SK-N-SH treated with all-trans-retinoic acid at 6 μM for 48 hours (cell line): ENCODE data around the gene ZNF423.

Experiments
- ATAC-seq: fragments of 200-7000 bp; cut with Tn5 transposase; 3 replicates; pipeline ENCODE4 v1.9.1; 2020; ENCODE audit warnings: mild to moderate bottlenecking, moderate library complexity
- ARNTL ChIP-seq: fragments of 450-650 bp; formaldehyde crosslinking; IDR thresholded peaks from 2 replicates; pipeline ENCODE4 v1.5.0; 2020; ENCODE audit warnings: low read depth, mild to moderate bottlenecking, moderate library complexity, borderline replicate concordance
- BACH2 ChIP-seq: fragments of 250-450 bp; sonication (Bioruptor Pico); IDR thresholded peaks from 2 replicates; pipeline ENCODE4 v1.9.0; 2021; ENCODE audit warnings: mild to moderate bottlenecking, borderline replicate concordance
- CREB5 ChIP-seq: fragments of 250-450 bp; sonication (Bioruptor Pico); IDR thresholded peaks from 2 replicates; pipeline ENCODE4 v1.5.1; 2020; ENCODE audit warnings: low read depth, mild to moderate bottlenecking, moderate library complexity
- CSRNP3 ChIP-seq: fragments of 250-450 bp; sonication (Bioruptor Pico); IDR thresholded peaks from 2 replicates; pipeline ENCODE4 v1.5.1; 2021; ENCODE audit warnings: mild to moderate bottlenecking, moderate library complexity
- ESRRG ChIP-seq: fragments of 250-450 bp; sonication (Bioruptor Pico); IDR thresholded peaks from 2 replicates; pipeline ENCODE4 v1.6.1; 2021; ENCODE audit warnings: mild to moderate bottlenecking
- GLIS3 ChIP-seq: fragments of 250-450 bp; sonication (Bioruptor Pico); IDR thresholded peaks from 2 replicates; pipeline ENCODE4 v1.5.0; 2020; ENCODE audit warnings: mild to moderate bottlenecking, moderate library complexity
- ISL1 ChIP-seq: fragments of 250-450 bp; sonication (Bioruptor Pico); IDR thresholded peaks from 2 replicates; pipeline ENCODE4 v2.1.2; 2022; ENCODE audit warnings: mild to moderate bottlenecking, moderate library complexity
- OSR1 ChIP-seq: fragments of 250-450 bp; sonication (Bioruptor Pico); IDR thresholded peaks from 2 replicates; pipeline ENCODE4 v1.8.0; 2022; ENCODE audit warnings: moderate library complexity, mild to moderate bottlenecking, inconsistent platforms
- PATZ1 ChIP-seq: fragments of 250-450 bp; sonication (Bioruptor Pico); IDR thresholded peaks from 2 replicates; pipeline ENCODE4 v1.8.0; 2020; ENCODE audit warnings: mild to moderate bottlenecking, moderate library complexity, borderline replicate concordance
- POU6F1 ChIP-seq: fragments of 250-450 bp; sonication (Bioruptor Pico); IDR thresholded peaks from 2 replicates; pipeline ENCODE4 v1.8.0; 2021; ENCODE audit warnings: low read depth, mild to moderate bottlenecking, moderate library complexity, borderline replicate concordance
- PPARA ChIP-seq: fragments of 250-450 bp; sonication (Bioruptor Pico); IDR thresholded peaks from 2 replicates; pipeline ENCODE4 v1.5.0; 2020; ENCODE audit warnings: mild to moderate bottlenecking, borderline replicate concordance
- RARB ChIP-seq: fragments of 250-450 bp; sonication (Bioruptor Pico); IDR thresholded peaks from 2 replicates; pipeline ENCODE4 v1.8.0; 2021; ENCODE audit warnings: mild to moderate bottlenecking, moderate library complexity
- SNAI2 ChIP-seq: fragments of 250-450 bp; sonication (Bioruptor Pico); IDR thresholded peaks from 2 replicates; pipeline ENCODE4 v1.5.0; 2020; ENCODE audit warnings: mild to moderate bottlenecking, moderate library complexity
- TCF4 ChIP-seq: fragments of 250-450 bp; sonication (Bioruptor Pico); IDR thresholded peaks from 2 replicates; pipeline ENCODE4 v1.8.0; 2021; ENCODE audit warnings: mild to moderate bottlenecking, moderate library complexity, borderline replicate concordance
- TOX ChIP-seq: fragments of 250-450 bp; sonication (Bioruptor Pico); IDR thresholded peaks from 2 replicates; pipeline ENCODE4 v1.8.0; 2021; ENCODE audit warnings: mild to moderate bottlenecking, moderate library complexity, borderline replicate concordance
- TSHZ2 ChIP-seq: fragments of 250-450 bp; sonication (Bioruptor Pico); IDR thresholded peaks from 2 replicates; pipeline ENCODE4 v1.5.0; 2020; ENCODE audit warnings: mild to moderate bottlenecking, moderate library complexity
- ZC3H10 ChIP-seq: fragments of 250-450 bp; sonication (Bioruptor Pico); IDR thresholded peaks from 2 replicates; pipeline ENCODE4 v1.5.1; 2021; ENCODE audit warnings: mild to moderate bottlenecking, moderate library complexity
- ZFP30 ChIP-seq: fragments of 450-650 bp; formaldehyde crosslinking; IDR thresholded peaks from 2 replicates; pipeline ENCODE4 v1.5.0; 2022; ENCODE audit warnings: mild to moderate bottlenecking, moderate library complexity
- ZNF565 ChIP-seq: fragments of 450-650 bp; formaldehyde crosslinking; conservative IDR thresholded peaks from 2 replicates; pipeline ENCODE4 v1.5.0; 2020; ENCODE audit warnings: low read depth, mild to moderate bottlenecking, moderate library complexity
- ZNF70 ChIP-seq: fragments of 450-650 bp; formaldehyde crosslinking; IDR thresholded peaks from 2 replicates; pipeline ENCODE4 v1.5.0; 2020; ENCODE audit warnings: mild to moderate bottlenecking, moderate library complexity
- ZNF8 ChIP-seq: fragments of 450-650 bp; formaldehyde crosslinking; IDR thresholded peaks from 2 replicates; pipeline ENCODE4 v1.5.0; 2020; ENCODE audit warnings: mild to moderate bottlenecking, moderate library complexity

ZNF423 gene

GRCh38 chr16:49641250-49641649 lies 214.7 kb downstream of the ZNF423 start:
- TF ChIP-seq GLIS3 (CRISPR knock-in tag) (no peak), CSRNP3 (no peak), PATZ1 (CRISPR knock-in tag) (no peak), ARNTL (CRISPR knock-in tag) (no peak), RARB (CRISPR knock-in tag) (no peak), ZC3H10 (CRISPR knock-in tag) (no peak), ZNF8 (CRISPR knock-in tag) (no peak), CREB5 (no peak), TCF4 (CRISPR knock-in tag) (no peak), OSR1 (no peak), BACH2 (CRISPR knock-in tag) (no peak), POU6F1 (CRISPR knock-in tag) (no peak), SNAI2 (CRISPR knock-in tag) (no peak), TOX (CRISPR knock-in tag) (no peak), ZFP30 (CRISPR knock-in tag) (no peak)
- TF ChIP-seq, all 23 proteins: peak for 0
- no peak for ATAC-seq

GRCh38 chr16:49640581-49640980 lies 215.3 kb downstream of the ZNF423 start:
- TF ChIP-seq CSRNP3: no peak
- TF ChIP-seq PATZ1 (CRISPR knock-in tag): no peak
- TF ChIP-seq ZC3H10 (CRISPR knock-in tag): no peak
- no peak for TF ChIP-seq ZNF8 (CRISPR knock-in tag)
- no peak for TF ChIP-seq ZFP30 (CRISPR knock-in tag)
- no peak for TF ChIP-seq ESRRG (CRISPR knock-in tag)
- TF ChIP-seq OSR1: no peak
- TF ChIP-seq RARB (CRISPR knock-in tag): no peak
- TF ChIP-seq TSHZ2: no peak
- no peak for TF ChIP-seq CREB5
- no peak for TF ChIP-seq TCF4 (CRISPR knock-in tag)
- TF ChIP-seq PPARA: no peak
- no peak for TF ChIP-seq ISL1 (CRISPR knock-in tag)
- no peak for TF ChIP-seq ARNTL (CRISPR knock-in tag)
- no peak for TF ChIP-seq SNAI2 (CRISPR knock-in tag)
- no peak for TF ChIP-seq ZNF70 (CRISPR knock-in tag)
- no peak for TF ChIP-seq ZNF565
- no peak for ATAC-seq
